Vagina (tissue), 2 donors: Measurements from ENCODE around the gene SPATA16.

ENCODE experiments used
- CTCF ChIP-seq, 3 experiments: fragments of 450-650 bp in 2 of 3; fragments of 200-600 bp in 1 of 3; sonication (generic) in 1 of 3; IDR thresholded peaks; one replicate each; pipeline ENCODE4 v1.5.1; 2017 to 2019; ENCODE audit warnings: antibody characterized with exemption in 3 of 3, mild to moderate bottlenecking in 2 of 3, moderate library complexity in 2 of 3
- POLR2AphosphoS5 ChIP-seq, 2 donors: sonication (generic); formaldehyde crosslinking; IDR thresholded peaks; one replicate each; pipeline ENCODE4 v1.9.0; 2017; ENCODE audit warnings: antibody characterized with exemption in 2 of 2, mild to moderate bottlenecking in 2 of 2, low read depth in 1 of 2; ENCODE audit not compliant: insufficient read depth in 1 of 2

- TF ChIP-seq CTCF (IDR thresholded peaks at IDR 0.05) (no peak), POLR2AphosphoS5 (IDR thresholded peaks at IDR 0.05; ENCODE audit: insufficient read depth in 1 of 2, low read depth in 1 of 2) (no peak)
Measured at GRCh38 chr3:172913911-172914655, 227.0 kb downstream of the SPATA16 start.
